Measurements from ENCODE around the gene AXDND1. TPM values are rescaled to one million over a fixed set of nuclear protein-coding genes. Genes with fewer than 3 reads are reported as not detected.

AXDND1 gene
- total and polyA plus RNA-seq, 2 of the 8 experiments (the other 6 are each of a cell fraction or from before 2014, with no cell fraction given), result 0.61 TPM; not detected in 1

DNA sequence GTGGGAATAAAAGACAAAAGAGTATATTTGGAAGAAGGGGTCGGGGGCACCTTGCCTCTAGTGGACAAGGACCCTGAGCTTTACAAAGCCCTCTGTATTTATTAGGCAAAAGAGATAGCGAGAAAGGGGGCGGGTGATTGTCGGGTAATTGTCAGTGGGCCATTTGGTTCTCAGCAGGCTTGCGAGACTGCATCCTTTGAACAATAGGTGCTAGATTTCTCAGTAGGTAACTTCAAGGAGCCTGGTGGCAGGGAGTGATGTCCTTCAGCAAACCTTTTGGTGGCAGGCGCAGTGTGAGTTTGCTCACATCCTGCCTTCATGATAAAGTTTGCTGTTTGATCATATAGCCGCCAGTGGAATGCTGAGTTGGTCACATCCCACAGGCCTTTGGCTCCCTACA is 71.4 kb downstream of the AXDND1 start:
- Histone ChIP-seq H3K14ac (ENCODE audit: insufficient read length) (no peak overlapping the region), H3K27ac (ENCODE audit: low read depth, low read length) (no peak overlapping the region), H3K36me3 (ENCODE audit: control insufficient read depth in 2 of 4, insufficient read depth in 4 of 4, low read length in 3 of 4) (no peaks in the 10 kb centered on the region), H2AFZ (ENCODE audit: low read length) (no peak overlapping the region), H4K91ac (replicated peaks; ENCODE audit: insufficient read length, low read length) (no peak overlapping the region), H2BK5ac (ENCODE audit: low read depth, low read length) (no peak overlapping the region), H3K23me2 (ENCODE audit: low read depth, low read length) (no peaks in the 10 kb centered on the region), H2BK120ac (replicated peaks; ENCODE audit: low read depth, low read length) (no peak overlapping the region), H2BK20ac (ENCODE audit: low read length) (no peak overlapping the region), H3K9me3 (ENCODE audit: insufficient read depth in 2 of 2, low read depth in 1 of 2, low read length in 1 of 2) (no peaks in the 10 kb centered on the region), H3K4me2 (ENCODE audit: insufficient read depth in 1 of 2, low read depth in 2 of 2, low read length in 2 of 2) (no peak overlapping the region), H2BK12ac (ENCODE audit: low read depth, low read length) (no peak overlapping the region), H4K5ac (ENCODE audit: insufficient read length, low read depth, low read length) (no peak overlapping the region), H3K9ac (replicated peaks in 1 of 4; ENCODE audit: extremely low read depth in 1 of 4, low read depth in 3 of 4, low read length in 3 of 4) (no peak overlapping the region), H3K18ac (ENCODE audit: extremely low read depth, low read length) (no peak overlapping the region), H3K4ac (replicated peaks; ENCODE audit: insufficient read length, low read depth, low read length) (no peak overlapping the region), H3K4me1 (replicated peaks in 1 of 4; ENCODE audit: control insufficient read depth in 3 of 4, insufficient read depth in 4 of 4, low read length in 3 of 4) (no peaks in the 10 kb centered on the region), H3K27me3 (replicated peaks in 1 of 4; ENCODE audit: control insufficient read depth in 3 of 4, extremely low read depth in 1 of 4, insufficient read depth in 3 of 4, low read length in 3 of 4) (no peaks in the 10 kb centered on the region), H4K20me1 (replicated peaks in 1 of 2; ENCODE audit: control insufficient read depth in 1 of 2, insufficient read depth in 2 of 2, low read length in 2 of 2) (no peaks in the 10 kb centered on the region), H3K56ac (replicated peaks; ENCODE audit: insufficient read length, low read depth, low read length) (no peak overlapping the region), H2AK5ac (ENCODE audit: low read depth, low read length) (no peak overlapping the region), H4K8ac (ENCODE audit: extremely low read depth, insufficient read depth, low read length) (no peak overlapping the region), H3K4me3 (ENCODE audit: extremely low read depth in 1 of 4, insufficient read depth in 2 of 4, low read depth in 3 of 4, low read length in 4 of 4) (no peak overlapping the region), H2BK15ac (ENCODE audit: low read length) (no peak overlapping the region), H3K79me2 (ENCODE audit: control insufficient read depth in 1 of 2, insufficient read depth in 2 of 2, low read length in 2 of 2) (no peaks in the 10 kb centered on the region), H3K23ac (ENCODE audit: insufficient read length) (no peak overlapping the region), H3K79me1 (ENCODE audit: low read depth, low read length) (no peaks in the 10 kb centered on the region)
- 91% methylated on average over 7 of the region's 7 CpGs; no CpG with 5 or more reads in 1 of the 2 experiments for WGBS, 2 experiments (ENCODE audit: extremely low coverage in 1 of 2, insufficient coverage in 1 of 2, insufficient read length in 1 of 2, insufficient replicate concordance in 2 of 2, low coverage in 1 of 2, low lambda C conversion rate in 2 of 2, missing lambda C conversion rate in 1 of 2)
- ChIA-PET CTCF (ENCODE audit: partially characterized antibody) (interaction anchor here (0.6 to 1.5 kb wide), 3 partner anchors 10 to 254 kb away, joined by 3 to 12 read pairs (median 5); no protein-coding TSS in a partner anchor), POLR2A (ENCODE audit: partially characterized antibody) (no interaction called here)
- FAIRE-seq, result no peak
- DNase-seq (ENCODE audit: low read depth in 1 of 2, low spot score in 2 of 2), result no peak
- TF ChIP-seq SP2 (IDR thresholded peaks at IDR 0.05; ENCODE audit: low read length) (no peak), EP300 (IDR thresholded peaks at IDR 0.05; ENCODE audit: borderline replicate concordance in 1 of 2, low read depth in 2 of 2, low read length in 2 of 2) (no peak), KDM1A (IDR thresholded peaks at IDR 0.05; ENCODE audit: borderline replicate concordance, low read length) (no peak), CBX5 (IDR thresholded peaks at IDR 0.05; ENCODE audit: low read depth, low read length) (no peak), TCF12 (IDR thresholded peaks at IDR 0.05; ENCODE audit: low read depth, low read length) (no peak), HDAC6 (IDR thresholded peaks at IDR 0.05; ENCODE audit: low read depth, low read length) (no peak), POLR2AphosphoS5 (IDR thresholded peaks at IDR 0.05; ENCODE audit: low read depth, low read length) (no peak), YY1 (IDR thresholded peaks at IDR 0.05; ENCODE audit: low read depth, low read length) (no peak), TAF1 (IDR thresholded peaks at IDR 0.05; ENCODE audit: low read depth, low read length) (no peak), SIX5 (IDR thresholded peaks at IDR 0.05; ENCODE audit: low read depth, low read length) (no peak)
- TF ChIP-seq, protein P1, sequence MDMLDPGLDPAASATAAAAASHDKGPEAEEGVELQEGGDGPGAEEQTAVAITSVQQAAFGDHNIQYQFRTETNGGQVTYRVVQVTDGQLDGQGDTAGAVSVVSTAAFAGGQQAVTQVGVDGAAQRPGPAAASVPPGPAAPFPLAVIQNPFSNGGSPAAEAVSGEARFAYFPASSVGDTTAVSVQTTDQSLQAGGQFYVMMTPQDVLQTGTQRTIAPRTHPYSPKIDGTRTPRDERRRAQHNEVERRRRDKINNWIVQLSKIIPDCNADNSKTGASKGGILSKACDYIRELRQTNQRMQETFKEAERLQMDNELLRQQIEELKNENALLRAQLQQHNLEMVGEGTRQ (IDR thresholded peaks at IDR 0.05; ENCODE audit: low read length), result no peak
- TF ChIP-seq, protein P2, sequence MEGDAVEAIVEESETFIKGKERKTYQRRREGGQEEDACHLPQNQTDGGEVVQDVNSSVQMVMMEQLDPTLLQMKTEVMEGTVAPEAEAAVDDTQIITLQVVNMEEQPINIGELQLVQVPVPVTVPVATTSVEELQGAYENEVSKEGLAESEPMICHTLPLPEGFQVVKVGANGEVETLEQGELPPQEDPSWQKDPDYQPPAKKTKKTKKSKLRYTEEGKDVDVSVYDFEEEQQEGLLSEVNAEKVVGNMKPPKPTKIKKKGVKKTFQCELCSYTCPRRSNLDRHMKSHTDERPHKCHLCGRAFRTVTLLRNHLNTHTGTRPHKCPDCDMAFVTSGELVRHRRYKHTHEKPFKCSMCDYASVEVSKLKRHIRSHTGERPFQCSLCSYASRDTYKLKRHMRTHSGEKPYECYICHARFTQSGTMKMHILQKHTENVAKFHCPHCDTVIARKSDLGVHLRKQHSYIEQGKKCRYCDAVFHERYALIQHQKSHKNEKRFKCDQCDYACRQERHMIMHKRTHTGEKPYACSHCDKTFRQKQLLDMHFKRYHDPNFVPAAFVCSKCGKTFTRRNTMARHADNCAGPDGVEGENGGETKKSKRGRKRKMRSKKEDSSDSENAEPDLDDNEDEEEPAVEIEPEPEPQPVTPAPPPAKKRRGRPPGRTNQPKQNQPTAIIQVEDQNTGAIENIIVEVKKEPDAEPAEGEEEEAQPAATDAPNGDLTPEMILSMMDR (IDR thresholded peaks at IDR 0.05; ENCODE audit: control extremely low read depth in 1 of 3, insufficient read depth in 1 of 3, low read depth in 1 of 3, low read length in 3 of 3), result no peak
